ENCODE data around the gene MT1H.
"Not testable (repeated sequence)": the region's sequence is repeated elsewhere in the genome, so short reads cannot be mapped to it uniquely, and the experiment has no call there.

Gene MT1H

DNA sequence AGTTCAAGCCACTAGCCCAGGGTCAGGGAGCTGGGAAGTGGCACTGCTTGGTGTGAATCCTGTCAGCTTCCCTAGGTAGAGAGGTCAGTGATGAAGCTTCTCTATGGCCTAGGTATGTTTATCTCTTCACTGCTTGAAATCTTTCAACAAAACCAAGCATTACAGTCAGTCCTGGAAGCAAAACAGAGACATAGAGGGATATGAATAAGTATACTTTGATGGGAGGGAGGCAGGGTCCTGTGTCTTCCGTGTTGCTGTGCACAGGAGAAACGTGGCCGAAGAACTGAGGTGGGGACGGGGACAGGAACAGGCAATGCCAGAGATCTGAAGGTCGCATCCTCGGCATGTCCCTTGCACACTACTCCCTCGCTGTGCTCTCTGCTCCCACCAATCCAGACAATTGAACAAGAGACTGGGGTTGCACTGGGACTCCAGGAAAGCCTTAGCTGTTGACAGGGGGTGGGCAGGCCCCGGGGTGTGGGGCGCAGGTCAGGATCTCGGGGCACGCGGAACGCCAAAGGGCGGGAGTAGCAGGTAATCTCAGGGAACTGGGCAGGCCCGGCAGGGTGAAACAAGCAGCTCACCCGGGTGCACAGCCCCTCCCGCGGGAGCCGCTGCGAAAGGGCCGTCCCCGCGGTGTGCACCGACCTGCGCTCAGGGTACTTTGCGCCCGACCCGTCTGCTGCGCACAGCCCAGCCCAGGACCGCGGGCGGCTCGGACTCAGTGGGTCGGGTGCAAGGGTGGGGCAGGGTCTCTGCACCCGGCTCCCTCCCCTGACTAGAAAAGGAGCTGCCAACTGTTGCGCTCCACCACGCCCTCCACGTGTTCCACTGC is at the start of gene MT1H:
Gene MT1H, plus strand, starts transcription at position 810 of the 835 bp plus-strand sequence. CDS start 71 bp downstream, outside the sequence.
- no peak for DNase-seq

DNA sequence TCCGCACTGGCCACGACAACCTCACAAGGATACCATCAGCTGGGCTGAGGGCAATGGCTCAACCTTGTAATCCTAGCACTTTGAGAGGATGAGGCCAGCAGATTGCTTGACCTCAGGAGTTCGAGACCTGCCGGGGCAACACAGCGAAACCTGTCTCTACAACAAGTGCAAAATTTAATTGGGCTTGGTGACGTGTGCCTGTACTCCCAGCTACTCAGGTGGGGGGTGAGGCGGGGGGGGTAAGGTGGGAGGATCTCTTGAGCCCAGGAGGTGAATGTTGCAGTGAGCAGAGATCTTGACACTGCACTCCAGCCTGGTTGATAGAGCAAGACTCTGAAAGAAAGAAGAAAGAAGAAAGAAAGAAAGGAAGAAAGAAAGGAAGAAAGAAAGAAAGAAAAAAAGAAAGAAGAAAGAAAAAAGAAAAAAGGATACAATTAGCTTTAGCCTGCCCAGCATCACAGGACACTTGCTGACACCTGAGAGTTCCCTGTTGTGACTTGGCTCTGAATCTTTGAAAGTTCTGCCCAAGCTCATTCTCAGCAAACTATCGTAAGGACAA is 49.2 kb upstream of the MT1H start:
- DNase-seq: no peak

DNA sequence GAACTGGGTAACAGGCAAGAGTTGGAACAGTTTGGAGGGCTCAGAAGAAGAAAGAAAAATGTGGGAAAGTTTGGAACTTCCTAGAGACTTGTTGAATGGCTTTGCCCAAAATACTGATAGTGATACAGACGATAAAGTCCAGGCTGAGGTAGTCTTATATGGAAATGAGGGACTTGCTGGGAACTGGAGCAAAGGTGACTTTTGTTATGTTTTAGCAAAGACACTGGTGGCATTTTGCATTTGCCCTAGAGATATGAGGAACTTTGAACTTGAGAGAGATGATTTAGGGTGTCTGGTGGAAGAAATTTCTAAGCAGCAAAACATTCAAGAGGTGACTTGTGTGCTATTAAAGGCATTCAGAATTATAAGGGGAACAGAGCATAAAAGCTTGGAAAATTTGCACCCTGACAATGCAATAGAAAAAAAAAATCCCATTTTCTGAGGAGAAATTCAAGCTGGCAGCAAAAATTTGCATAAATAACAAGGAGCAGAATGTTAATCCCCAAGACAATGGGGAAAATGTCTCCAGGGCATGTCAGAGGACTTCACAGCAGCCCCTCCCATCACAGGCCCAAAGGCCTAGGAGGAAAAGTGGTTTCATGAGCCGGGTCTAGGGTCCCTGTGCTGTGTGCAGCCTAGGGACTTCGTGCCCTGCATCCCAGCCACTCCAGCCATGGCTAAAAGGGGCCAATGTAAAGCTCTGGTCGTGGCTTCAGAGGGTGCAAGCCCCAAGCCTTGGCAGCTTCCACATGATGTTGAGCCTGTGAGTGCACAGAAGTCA is 47.8 kb upstream of the MT1H start:
- not testable (repeated sequence) for DNase-seq

DNA sequence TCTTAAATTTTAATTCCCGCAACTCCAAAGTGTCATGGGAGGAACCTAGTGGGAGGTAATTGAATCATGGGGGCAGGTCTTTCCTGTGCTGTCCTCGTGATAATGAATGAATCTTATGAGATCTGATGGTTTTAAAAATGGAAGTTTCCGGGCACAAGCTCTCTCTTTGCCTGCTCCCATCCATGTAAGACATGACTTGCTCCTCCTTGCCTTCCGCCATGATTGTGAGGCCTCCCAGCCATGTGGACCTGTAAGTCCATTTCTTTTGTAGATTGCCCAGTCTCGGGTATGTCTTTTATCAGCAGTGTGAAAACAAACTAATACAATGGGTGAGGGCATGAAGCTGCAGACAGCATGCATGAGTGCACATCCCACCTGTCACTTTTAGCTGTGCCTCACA is 46.4 kb upstream of the MT1H start:
- DNase-seq: not testable (repeated sequence)

DNA sequence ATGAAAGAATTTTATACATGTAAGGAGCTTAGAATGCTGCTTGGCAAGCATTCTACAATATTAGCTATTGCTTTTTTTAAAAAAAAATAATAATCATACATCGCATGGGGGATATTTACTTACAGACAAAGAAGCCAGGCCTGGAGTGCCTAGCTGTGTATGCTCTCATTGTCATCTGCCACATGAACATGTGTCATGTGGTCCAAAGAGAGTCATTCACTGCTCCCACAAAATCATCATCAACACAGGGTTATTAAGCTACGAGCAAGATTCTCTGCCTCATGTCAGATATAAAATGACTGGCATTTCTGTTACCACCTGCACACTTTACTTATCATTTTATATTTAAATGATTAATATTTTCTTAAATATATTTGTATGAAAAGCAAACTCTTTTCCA is 46.0 kb upstream of the MT1H start:
- DNase-seq: no peak

DNA sequence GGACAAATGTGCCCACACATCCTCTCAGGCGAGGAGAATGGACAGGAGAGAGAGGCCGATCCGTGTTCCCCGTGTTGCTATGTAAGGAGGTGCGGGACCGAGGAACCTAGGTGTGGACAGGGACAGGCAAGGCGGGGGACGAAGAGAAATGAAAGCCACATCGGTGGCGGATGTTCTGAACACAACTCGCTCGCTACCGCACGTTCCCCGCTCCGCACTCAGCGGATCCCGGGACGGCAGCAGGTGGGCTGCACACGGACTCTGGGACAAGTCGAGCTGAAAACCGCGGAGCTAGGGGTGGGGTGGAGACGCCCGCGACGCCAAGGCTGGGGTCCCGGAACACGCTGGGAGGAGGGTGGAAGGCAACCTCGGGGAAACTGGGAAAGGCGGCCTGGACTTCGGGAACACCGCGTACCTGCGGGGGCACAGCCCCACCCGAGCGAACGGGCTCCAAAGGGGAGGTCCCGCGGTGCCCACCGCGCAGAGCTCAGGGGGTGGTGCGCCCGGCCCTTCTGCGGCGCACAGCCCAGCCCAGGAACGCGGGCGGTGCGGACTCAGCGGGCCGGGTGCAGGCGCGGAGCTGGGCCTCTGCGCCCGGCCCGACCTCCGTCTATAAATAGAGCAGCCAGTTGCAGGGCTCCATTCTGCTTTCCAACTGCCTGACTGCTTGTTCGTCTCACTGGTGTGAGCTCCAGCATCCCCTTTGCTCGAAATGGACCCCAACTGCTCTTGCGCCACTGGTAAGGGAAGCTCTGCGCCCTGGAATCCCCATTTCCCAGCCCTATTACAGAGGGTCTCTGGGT is 44.3 kb upstream of the MT1H start, which contains the start of gene MT1E:
Gene MT1E, plus strand, starts transcription at position 642 of the 803 bp plus-strand sequence. Its CDS starts 71 bp downstream, at position 713.
- DNase-seq: peak; percentile 53 to 58

DNA sequence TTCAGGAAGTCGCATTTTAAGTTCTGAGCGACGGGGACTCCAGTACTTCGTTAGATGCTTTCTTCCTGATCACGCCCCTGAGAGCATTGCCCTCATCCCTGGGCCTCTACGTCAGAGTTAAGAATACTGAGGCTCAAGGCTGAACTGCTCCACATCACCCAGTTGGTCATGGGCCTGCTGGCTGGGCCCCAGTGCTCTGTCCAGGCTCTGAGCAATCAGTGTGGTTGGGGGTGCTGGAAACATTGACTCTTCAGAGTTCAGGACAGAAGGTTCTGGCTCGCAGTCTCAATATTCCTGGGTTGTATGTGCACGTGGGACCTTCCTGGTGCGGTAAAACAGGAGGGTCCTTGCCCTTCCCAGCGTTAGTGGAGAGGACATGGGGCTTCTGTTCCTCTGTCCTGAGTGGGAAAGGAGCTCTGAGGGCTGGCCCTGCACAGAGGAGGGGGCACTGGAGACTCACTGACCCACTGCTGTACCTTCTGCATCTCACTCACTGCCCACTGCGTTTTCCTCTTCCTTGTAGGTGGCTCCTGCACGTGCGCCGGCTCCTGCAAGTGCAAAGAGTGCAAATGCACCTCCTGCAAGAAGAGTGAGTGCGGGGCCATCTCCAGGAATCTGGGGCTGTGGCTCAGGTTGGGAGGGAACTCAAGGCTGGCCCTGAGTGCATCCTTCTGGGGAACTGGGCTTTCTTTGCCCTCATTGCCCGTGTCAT is 43.5 kb upstream of the MT1H start:
- no peak for DNase-seq

DNA sequence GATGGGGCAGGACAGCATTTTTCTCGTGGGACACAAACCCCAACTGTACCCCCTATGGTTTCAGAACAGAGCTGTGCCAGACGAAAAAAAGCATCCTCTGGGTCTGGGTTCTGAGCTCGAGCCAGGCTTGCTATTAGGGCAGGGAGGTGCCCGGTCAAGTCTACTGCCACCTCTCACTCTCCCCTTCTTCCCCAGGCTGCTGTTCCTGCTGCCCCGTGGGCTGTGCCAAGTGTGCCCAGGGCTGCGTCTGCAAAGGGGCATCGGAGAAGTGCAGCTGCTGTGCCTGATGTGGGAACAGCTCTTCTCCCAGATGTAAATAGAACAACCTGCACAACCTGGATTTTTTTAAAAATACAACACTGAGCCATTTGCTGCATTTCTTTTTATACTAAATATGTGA is 42.9 kb upstream of the MT1H start:
- DNase-seq: no peak

DNA sequence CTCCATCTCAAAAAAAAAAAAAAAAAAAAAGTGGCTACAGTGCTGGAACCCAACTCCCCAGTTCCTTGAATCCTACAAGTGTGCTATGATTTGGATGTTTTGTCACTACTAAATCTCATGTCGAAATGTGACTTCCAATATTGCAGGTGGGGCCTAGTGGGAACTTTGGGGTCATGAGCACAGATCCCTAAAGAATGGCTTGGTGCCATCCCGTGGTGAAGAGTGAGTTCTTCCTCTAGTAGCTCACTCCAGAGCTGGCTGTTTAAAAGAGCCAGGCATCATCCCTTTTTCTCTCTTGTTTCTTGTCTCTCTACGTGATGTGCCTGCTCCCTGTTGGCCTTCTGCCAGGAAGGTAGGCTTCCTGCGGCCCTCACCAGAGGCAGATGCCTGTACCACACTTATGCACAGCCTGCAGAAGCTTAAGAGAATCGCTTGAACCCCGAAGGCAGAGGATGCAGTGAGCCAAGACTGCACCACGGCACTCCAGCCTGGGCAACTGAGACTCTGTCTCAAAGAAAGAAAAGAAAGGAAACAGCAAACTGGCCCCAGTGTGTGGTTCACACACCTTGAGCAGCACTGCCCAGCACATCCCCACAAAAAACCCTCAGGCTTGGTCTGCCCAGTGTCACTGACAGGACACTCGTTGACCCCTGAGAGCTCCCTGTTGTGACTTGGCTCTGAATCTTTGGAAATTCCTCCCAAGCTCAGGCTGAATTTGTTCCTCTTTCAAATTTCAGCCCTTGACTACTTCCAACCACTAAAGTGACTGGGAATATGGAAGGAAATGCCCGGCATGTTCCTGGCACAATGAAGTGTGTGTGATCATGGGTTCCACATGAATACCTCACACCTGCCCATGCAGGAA is 40.9 kb upstream of the MT1H start:
- DNase-seq: no peak

DNA sequence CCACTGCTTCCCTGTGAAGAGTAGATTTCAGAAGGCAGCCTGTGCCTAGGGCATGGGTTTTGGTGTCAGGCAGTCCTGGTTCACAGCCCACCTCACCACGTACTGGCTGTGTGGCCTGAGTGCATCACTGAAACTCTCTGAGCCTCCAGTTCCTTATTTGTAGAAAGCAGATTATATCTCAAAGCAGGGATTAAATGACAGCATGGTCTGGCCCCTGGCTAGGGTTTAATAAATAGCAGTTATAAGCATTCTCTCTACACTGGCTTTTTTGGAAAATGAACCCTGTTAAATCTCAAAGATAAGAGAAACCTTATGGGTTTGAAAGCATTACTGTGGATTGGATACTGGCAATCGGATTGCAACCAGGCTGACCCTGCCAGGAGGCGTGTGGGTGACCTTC is 40.1 kb upstream of the MT1H start:
- DNase-seq: no peak

DNA sequence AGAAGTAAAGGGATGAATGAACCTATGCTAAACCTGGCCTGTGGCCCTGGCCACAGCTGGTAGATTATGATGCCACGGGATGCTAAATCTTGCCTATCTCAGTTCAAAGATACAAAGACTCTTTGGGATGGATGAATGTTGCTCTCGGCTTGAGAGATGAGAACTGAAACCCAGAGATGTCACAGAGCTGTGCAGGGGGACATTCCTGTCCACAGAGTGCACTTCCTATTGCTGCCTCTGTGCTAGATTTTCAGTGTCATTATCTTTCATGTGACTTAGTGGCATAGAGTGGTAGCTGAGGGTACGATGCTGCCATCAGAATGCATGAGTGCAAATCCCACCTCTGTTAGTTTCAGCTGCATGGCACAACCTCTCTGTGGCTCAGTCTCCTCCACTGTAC is 39.5 kb upstream of the MT1H start:
- no peak for DNase-seq

DNA sequence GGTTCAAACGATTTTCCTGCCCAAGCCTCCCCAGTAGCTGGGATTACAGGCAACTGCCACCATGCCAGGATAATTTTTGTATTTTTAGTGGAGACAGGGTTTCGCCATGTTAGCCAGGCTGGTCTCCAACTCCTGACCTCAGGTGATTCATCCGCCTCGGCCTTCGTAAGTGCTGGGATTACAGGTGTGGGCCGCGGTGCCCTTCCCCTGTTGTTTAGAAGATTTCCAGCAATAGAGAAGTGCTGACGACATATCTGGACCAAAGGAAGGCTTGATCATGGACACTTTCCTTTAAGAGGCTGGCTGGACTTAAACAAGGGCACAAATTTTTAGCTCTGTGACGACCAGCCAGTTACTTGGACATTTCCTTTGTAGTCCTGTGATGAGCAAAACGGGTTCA is 38.4 kb upstream of the MT1H start:
- no peak for DNase-seq

DNA sequence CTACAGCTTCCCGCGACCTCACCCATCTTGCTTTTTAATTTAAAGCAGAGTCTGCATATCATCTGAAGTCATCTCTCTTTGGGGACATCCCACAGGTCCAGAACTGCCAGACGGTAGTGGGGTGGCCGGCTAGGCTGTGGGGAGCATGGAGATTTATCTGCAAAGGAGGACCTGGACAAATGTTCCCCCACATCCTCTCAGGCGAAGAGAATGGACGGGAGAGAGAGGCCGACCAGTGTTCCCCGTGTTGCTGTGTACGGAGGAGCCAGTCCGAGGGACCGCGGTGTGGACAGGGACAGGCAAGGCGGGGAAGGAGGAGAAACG is 37.8 kb upstream of the MT1H start:
- no peak for DNase-seq

DNA sequence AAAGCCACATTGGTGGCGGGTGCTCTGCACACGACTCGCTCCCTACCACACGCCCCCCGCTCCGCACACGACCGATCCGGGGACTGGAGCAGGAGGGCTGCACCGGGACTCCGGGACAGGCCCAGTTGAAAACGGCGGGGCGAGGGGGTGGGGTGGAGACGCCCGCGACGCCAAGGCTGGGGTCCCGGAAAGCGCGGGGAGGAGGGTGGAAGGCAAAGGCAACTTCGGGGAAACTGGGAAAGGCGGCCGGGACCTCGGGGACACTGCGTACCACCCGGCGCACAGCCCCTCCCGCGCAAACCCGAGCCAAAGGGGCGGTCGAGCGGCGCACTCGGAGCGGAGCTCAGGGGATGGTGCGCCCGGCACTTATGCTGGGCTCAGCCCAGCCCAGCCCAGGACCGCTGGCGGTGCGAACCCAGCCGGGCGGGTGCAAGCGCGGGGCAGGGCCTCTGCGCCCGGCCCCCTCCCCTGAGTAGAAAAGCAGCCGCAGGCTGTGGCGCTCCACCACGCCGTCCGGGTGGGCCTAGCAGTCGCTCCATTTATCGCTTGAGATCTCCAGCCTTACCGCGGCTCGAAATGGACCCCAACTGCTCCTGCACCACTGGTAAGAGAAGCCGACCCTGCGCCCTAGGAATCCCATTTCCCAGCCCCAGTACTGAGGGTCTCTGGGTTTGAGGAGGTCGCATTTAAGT is 37.3 kb upstream of the MT1H start, which contains the start of gene MT1M:
Gene MT1M, plus strand, starts transcription at position 504 of the 692 bp plus-strand sequence. Its CDS starts 73 bp downstream, at position 577.
- no peak for DNase-seq

DNA sequence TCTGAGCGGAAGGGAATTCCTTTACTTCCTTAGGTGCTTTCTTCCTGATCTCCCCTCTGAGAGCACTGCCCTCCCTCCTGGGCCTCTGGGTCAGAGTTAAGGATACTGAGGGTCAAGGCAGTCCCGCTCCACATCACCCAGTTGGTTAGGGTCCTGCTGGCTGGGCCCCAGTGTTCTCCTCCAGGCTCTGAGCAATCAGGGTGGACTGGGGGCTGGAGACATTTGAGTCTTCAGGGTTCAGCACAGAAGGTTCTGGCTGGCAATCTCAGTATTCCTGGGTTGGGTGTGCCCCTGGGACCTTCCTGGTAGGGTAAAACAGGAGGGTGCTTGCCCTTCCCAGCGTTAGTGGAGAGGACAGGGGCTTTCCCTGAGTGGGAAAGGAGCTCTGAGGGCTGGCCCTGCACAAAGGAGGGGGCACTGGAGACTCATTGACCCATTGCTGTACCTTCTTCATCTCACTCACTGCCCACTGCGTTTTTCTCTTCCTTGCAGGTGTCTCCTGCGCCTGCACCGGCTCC is 36.7 kb upstream of the MT1H start:
- DNase-seq: no peak

DNA sequence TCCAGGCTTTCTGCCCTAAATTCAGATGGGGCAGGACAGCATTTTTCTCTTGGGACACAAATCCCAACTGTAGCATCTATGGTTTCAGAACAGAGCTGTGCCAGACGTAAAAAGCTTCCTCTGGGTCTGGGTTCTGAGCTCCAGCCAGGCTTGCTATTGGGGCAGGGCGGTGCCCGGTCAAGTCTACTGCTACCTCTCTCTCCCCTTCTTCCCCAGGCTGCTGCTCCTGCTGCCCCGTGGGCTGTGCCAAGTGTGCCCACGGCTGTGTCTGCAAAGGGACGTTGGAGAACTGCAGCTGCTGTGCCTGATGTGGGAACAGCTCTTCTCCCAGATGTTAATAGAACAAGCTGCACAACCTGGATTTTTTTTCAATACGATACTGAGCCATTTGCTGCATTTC is 36.1 kb upstream of the MT1H start:
- DNase-seq: no peak

DNA sequence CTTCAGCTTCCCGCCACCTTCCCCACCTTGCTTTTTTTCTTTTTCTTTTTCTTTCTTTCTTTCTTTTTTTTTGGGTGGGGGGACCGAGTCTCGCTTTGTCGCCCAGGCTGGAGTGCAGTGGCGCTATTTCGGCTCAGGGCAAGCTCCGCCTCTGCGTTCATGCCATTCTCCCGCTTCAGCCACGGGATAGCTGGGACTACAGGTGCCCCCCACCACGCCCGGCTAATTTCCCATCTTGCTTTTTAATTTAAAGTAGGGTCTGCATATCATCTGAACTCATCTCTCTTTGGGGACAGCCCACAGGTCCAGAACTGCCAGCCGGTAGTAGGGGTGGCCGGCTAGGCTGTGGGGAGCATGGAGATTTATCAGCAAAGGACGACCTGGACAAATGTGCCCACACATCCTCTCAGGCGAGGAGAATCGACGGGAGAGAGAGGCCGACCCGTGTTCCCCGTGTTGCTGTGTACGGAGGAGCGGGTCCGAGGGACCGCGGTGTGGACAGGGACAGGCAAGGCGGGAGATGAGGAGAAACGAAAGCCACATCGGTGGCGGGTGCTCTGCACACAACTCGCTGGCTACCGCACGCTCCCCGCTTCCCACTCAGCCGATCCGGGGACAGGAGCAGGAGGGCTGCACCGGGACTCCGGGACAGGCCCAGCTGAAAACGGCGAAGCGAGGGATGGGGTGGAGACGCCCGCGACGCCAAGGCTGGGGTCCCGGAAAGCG is 34.7 kb upstream of the MT1H start:
- DNase-seq: no peak

DNA sequence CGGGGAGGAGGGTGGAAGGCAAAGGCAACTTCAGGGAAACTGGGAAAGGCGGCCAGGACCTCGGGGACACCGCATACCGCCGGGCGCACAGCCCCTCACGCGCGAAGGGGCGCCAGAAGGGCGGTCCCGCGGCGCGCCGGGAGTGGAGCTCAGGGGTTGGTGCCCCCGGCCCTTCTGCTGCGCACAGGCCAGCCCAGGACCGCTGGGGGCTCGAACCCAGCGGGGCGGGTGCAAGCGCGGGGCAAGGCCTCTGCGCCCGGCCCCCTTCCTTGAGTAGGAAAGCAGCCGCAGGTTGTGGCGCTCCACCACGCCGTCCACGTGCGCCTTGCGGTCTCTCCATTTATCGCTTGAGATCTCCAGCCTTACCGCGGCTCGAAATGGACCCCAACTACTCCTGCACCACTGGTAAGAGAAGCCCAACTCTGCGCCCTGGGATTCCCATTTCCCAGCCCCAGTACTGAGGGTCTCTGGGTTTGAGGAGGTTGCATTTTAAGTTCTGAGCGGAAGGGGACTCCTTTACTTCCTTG is 34.1 kb upstream of the MT1H start:
- DNase-seq: no peak
